Measurements from ENCODE around the gene GMPPA.

DNA sequence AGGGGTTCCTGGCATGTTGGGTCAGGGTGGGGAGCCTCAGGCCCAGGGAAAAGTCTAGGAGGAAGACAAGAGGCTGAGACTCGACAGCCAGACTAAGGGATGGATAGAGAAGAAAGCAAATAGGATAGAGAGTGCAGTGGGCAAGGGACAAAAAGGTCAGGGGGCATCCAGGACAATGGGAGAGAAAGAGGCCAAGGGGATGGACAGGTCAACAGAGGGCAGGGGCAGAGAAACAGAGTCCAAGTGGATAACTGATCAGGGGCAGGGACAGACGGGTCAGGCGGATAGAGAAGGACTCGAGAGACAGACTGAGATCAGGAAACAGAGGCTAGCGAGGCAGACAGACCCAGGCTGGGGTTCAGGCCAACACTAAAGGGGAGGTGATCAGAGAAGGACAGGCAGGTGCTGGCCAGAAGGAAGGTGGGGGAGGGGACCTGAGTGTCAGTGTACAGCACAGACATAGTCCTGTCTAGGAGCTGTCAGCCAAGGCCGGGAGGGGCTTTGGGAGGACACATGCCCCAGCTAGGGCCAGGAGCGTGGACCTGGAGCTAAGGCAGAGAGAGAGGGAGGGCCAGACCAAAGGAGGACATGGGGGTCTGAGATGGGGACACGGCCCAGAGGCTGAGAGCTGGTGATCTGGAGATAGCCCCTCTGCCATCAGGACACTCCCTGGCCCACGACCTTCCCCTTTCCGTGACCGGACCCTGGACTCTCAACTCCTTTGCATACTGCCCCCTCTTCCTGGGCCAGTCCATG, 27.8 kb downstream of the GMPPA start:
- TF ChIP-seq, protein P1, sequence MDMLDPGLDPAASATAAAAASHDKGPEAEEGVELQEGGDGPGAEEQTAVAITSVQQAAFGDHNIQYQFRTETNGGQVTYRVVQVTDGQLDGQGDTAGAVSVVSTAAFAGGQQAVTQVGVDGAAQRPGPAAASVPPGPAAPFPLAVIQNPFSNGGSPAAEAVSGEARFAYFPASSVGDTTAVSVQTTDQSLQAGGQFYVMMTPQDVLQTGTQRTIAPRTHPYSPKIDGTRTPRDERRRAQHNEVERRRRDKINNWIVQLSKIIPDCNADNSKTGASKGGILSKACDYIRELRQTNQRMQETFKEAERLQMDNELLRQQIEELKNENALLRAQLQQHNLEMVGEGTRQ (CRISPR knock-in tag; IDR thresholded peaks at IDR 0.05): no peak
- TF ChIP-seq MTA2 (IDR thresholded peaks at IDR 0.05; ENCODE audit: low read depth) (no peak), MAFK (IDR thresholded peaks at IDR 0.05; ENCODE audit: low read length) (no peak), HCFC1 (IDR thresholded peaks at IDR 0.05; ENCODE audit: low read depth, low read length) (no peak), CC2D1A (IDR thresholded peaks at IDR 0.05) (no peak), TAF1 (IDR thresholded peaks at IDR 0.05; ENCODE audit: control insufficient read depth, extremely low read depth, insufficient read depth, low read length, severe bottlenecking) (no peak), GABPB2 (CRISPR knock-in tag; conservative IDR thresholded peaks at IDR 0.05) (no peak), CBX5 (IDR thresholded peaks at IDR 0.05; ENCODE audit: borderline replicate concordance, low read depth) (no peak), NR2C2 (CRISPR knock-in tag; IDR thresholded peaks at IDR 0.05) (no peak), NR2C2 (tag; IDR thresholded peaks at IDR 0.05) (no peak; the same call in 1 of the 2 replicates), TBP (optimal IDR thresholded peaks at IDR 0.05; ENCODE audit: low read depth, low read length) (no peak), SMARCE1 (IDR thresholded peaks at IDR 0.05) (no peak), ZNF253 (CRISPR knock-in tag; conservative IDR thresholded peaks at IDR 0.05) (no peak)
- TF ChIP-seq, protein P2, sequence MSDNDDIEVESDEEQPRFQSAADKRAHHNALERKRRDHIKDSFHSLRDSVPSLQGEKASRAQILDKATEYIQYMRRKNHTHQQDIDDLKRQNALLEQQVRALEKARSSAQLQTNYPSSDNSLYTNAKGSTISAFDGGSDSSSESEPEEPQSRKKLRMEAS (CRISPR knock-in tag; IDR thresholded peaks at IDR 0.05): no peak
- TF ChIP-seq, protein P3, sequence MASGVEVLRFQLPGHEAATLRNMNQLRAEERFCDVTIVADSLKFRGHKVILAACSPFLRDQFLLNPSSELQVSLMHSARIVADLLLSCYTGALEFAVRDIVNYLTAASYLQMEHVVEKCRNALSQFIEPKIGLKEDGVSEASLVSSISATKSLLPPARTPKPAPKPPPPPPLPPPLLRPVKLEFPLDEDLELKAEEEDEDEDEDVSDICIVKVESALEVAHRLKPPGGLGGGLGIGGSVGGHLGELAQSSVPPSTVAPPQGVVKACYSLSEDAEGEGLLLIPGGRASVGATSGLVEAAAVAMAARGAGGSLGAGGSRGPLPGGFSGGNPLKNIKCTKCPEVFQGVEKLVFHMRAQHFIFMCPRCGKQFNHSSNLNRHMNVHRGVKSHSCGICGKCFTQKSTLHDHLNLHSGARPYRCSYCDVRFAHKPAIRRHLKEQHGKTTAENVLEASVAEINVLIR (CRISPR knock-in tag; IDR thresholded peaks at IDR 0.05): no peak

Data from K562 (cell line).